Nephron progenitor cell (in vitro differentiated cells): Measurements from ENCODE around the gene ANKRD13B.
A peak's percentile ranks its signal among the peaks of the same experiment; 100 is the strongest.

Experiments
- DNase-seq: peaks from one replicate; pipeline ENCODE4 v3.0.0; 2021
- H3K27ac Mint-ChIP-seq: 2 replicates; pipeline ENCODE4 v1.8.0; 2021; ENCODE audit warnings: mild to moderate bottlenecking, moderate library complexity, mixed read lengths
- H3K27me3 Mint-ChIP-seq: 2 replicates; pipeline ENCODE4 v1.8.0; 2021; ENCODE audit warnings: mild to moderate bottlenecking, low read depth, mixed read lengths; ENCODE audit not compliant: poor library complexity
- H3K36me3 Mint-ChIP-seq: 2 replicates; pipeline ENCODE4 v1.8.0; 2021; ENCODE audit warnings: low read depth, mixed read lengths
- H3K4me1 Mint-ChIP-seq: 2 replicates; pipeline ENCODE4 v1.8.0; 2021; ENCODE audit warnings: mixed read lengths
- H3K4me3 Mint-ChIP-seq: 2 replicates; pipeline ENCODE4 v1.8.0; 2021; ENCODE audit warnings: mild to moderate bottlenecking, moderate library complexity, mixed read lengths
- H3K9me3 Mint-ChIP-seq: 2 replicates; pipeline ENCODE4 v1.8.0; 2021; ENCODE audit warnings: mild to moderate bottlenecking, moderate library complexity, mixed read lengths
- TF ChIP-seq, protein P1 (sequence below): fragments of 200-600 bp; sonication (generic); IDR thresholded peaks from 2 replicates; pipeline ENCODE4 v1.5.0; 2021; ENCODE audit warnings: antibody characterized with exemption

Gene ANKRD13B

DNA sequence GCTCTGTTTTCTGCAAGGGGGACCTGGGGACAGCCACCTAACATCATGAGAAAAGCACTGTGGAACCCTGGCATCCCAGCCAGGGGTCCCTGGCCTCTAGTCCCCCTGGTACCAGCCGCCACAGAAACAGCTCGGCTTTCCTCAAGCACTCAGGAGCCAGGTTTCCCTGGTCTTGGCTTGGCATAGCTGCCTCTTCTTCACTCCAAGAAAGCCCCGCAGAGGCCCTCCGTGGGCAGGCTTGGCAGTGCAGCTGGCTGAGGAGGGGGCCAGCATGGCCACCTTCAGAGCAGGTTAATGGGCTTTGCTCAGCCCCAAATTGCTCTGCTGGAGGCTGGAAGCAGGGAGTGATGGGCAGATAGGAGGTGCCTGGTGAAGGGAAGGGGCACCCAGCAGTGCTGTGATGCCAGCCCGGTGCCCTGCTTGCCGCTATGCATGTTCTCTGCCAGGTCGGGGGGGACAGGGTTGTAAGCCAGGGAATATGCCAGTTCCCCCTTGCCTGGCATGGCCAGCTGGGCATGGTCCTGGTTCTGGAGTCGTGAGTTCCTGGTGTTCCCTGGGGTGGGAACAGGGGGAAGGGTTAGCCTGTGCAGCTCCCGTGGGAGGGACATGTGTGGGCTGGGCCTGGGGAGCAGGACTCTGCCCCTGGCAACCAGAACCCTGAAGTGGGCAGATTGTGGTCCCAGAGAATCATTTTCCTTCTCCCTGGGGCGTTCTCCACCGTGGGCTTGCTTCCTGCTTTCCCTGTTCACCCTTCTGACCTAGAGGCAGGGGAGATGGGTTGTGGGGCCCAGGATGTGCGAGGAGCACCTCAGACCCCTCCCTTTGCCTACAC lies 3.2 kb downstream of the ANKRD13B start:
- no peak for DNase-seq
- Mint-ChIP-seq H3K27ac (no peak overlapping the region), H3K4me3 (peak overlapping the region; percentile 7), H3K36me3 (no peaks in the 10 kb centered on the region), H3K27me3 (peaks cover 16% of the 10 kb centered on the region), H3K4me1 (peaks cover 80% of the 10 kb centered on the region), H3K9me3 (no peaks in the 10 kb centered on the region)
- TF ChIP-seq, protein P1, sequence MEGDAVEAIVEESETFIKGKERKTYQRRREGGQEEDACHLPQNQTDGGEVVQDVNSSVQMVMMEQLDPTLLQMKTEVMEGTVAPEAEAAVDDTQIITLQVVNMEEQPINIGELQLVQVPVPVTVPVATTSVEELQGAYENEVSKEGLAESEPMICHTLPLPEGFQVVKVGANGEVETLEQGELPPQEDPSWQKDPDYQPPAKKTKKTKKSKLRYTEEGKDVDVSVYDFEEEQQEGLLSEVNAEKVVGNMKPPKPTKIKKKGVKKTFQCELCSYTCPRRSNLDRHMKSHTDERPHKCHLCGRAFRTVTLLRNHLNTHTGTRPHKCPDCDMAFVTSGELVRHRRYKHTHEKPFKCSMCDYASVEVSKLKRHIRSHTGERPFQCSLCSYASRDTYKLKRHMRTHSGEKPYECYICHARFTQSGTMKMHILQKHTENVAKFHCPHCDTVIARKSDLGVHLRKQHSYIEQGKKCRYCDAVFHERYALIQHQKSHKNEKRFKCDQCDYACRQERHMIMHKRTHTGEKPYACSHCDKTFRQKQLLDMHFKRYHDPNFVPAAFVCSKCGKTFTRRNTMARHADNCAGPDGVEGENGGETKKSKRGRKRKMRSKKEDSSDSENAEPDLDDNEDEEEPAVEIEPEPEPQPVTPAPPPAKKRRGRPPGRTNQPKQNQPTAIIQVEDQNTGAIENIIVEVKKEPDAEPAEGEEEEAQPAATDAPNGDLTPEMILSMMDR, result no peak

DNA sequence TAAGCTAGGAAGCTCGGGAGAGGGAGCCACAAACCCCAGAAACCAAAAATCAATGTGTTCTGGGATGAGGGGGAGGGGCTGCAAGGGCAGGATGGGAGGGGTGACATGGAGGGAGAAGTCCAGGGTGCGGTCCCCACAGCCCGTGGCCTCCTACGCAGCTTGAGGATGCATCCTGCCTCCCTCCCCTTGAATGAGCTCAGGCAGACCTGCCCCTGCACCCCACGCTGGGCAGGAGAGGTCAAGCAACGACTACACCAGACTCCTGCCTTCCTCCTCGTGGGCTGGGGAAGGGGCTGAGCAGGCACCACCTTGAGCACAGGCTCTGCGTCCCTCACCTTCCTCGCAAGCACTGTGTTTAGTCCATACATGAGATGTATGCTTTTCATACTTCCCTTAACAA lies 3.9 kb downstream of the ANKRD13B start:
- peaks cover 80% of the 10 kb centered on the region for H3K4me1 Mint-ChIP-seq
- no peak overlapping the region for H3K4me3 Mint-ChIP-seq
- H3K9me3 Mint-ChIP-seq, result no peaks in the 10 kb centered on the region
- TF ChIP-seq, protein P1, result no peak
- H3K36me3 Mint-ChIP-seq, result no peaks in the 10 kb centered on the region
- DNase-seq, result no peak
- no peak overlapping the region for H3K27ac Mint-ChIP-seq
- peaks cover 16% of the 10 kb centered on the region for H3K27me3 Mint-ChIP-seq

DNA sequence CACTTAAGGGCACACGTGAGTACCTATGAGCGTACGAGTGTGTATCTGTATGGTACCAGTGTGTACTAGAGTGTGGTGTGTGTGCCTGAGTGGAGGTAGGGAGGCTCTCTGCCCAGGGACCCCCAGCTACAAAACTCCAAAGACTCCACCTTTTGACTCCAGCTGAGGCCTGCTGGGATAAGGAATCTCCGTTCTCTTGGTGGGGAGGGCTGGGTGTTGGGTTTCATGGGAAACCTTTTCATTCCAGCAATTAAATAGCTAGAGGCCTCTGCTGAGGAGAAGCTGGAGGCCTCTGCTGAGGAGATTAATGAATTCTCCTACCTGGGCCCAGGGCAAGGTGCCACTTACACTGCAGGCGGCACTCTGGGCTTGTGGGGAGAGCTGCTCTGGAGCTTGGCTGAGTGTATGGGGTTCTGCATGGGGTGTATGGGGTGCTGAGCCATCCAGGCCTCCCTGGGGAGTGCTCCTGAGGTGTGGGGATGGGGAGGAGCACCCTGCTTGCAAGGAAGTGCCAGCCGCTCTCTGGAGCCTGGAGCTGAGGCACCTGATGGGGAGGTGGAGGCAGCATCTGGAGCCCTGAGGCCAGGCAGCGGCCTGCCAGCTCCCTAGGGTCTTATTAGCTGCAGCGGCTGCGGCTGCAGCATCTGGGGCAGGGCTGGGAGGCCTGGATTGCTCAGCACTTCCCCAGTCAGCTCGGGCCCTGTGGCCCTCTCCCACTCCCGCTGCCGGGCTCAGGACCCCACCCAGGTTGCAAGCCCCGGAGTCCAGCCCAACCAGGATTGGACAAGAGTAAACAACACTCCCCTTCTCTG lies 4.6 kb downstream of the ANKRD13B start:
- peaks cover 74% of the 10 kb centered on the region for H3K4me1 Mint-ChIP-seq
- DNase-seq, result no peak
- no peaks in the 10 kb centered on the region for H3K36me3 Mint-ChIP-seq
- peaks cover 10% of the 10 kb centered on the region for H3K27me3 Mint-ChIP-seq
- no peaks in the 10 kb centered on the region for H3K9me3 Mint-ChIP-seq
- TF ChIP-seq, protein P1, result no peak
- H3K4me3 Mint-ChIP-seq, result peak overlapping the region; percentile 66
- H3K27ac Mint-ChIP-seq, result peak overlapping the region; percentile 72

DNA sequence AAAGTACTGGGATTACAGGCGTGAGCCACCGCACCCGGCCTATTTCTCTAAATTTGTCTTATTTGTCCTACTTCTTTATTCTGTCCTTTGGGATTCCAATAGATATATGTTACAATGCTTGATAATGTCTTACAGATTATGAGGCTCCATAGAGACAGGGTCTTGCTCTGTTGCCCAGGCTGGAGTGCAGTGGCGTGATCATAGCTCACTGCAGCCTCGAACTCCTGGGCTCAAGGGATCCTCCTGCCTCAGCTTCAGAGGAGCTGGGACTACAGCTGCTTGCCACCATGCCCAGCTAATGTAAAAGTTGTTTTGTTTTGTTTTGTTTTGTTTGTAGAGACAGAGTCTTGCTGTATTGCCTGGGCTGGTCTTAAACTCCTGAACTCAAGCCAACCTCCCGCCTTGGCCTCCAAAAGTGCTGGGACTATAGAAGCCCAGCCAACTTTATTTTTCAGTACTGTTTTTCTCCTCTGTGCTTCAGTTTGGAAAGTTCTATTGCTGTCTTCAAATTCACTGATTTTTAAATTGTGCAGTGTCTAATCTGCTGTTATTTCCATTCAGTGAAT lies 10.3 kb downstream of the ANKRD13B start:
- no peak overlapping the region for H3K27ac Mint-ChIP-seq
- peaks cover 35% of the 10 kb centered on the region for H3K4me1 Mint-ChIP-seq
- no peak for DNase-seq
- no peaks in the 10 kb centered on the region for H3K9me3 Mint-ChIP-seq
- TF ChIP-seq, protein P1, result no peak
- H3K4me3 Mint-ChIP-seq, result no peak overlapping the region
- H3K36me3 Mint-ChIP-seq, result no peaks in the 10 kb centered on the region
- peaks cover 7% of the 10 kb centered on the region for H3K27me3 Mint-ChIP-seq

DNA sequence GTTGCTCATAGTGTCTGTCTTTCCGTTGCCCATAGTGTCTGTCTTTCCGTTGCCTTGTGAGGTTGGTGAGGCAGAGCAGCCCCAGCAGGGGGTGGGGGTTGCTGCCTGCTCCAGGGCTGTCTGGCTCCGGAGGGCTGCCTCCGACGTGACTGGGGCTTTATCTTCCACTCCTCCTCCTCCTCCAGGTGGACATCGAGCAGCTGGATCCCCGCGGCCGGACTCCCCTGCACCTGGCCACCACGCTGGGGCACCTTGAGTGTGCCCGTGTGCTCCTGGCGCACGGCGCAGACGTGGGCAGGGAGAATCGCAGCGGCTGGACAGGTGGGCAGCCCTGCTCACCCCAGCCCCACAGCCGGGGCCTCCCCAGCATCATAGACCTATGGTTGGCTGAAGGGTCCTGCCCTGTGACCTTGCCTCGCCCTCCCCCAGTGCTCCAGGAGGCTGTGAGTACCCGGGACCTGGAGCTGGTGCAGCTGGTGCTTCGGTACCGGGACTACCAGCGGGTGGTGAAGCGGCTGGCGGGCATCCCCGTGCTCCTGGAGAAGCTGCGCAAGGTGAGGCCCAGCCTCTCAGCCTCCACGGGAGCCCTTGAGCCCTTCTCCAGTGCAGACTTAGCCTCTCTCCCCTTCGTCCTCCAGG lies 14.7 kb downstream of the ANKRD13B start:
- no peak for DNase-seq
- H3K27me3 Mint-ChIP-seq, result peaks cover 3% of the 10 kb centered on the region

More for the DNA sequence above, 14.7 kb downstream of the ANKRD13B start:
- TF ChIP-seq, protein P1, result no peak
- H3K9me3 Mint-ChIP-seq, result no peaks in the 10 kb centered on the region
- H3K4me3 Mint-ChIP-seq, result no peak overlapping the region
- no peaks in the 10 kb centered on the region for H3K36me3 Mint-ChIP-seq
- peaks cover 5% of the 10 kb centered on the region for H3K4me1 Mint-ChIP-seq
- H3K27ac Mint-ChIP-seq, result no peak overlapping the region
